HCT116 (cell line): ENCODE data around the gene TBC1D2. TPM values are rescaled to one million over a fixed set of nuclear protein-coding genes. Genes with fewer than 3 reads are reported as not detected.

Experiments
- CBX3 ChIP-seq: IDR thresholded peaks from 2 replicates; pipeline ENCODE4 v1.6.1; 2012; ENCODE audit warnings: low read depth
- ELF1 ChIP-seq: IDR thresholded peaks from 2 replicates; pipeline ENCODE4 v1.6.1; 2012; ENCODE audit warnings: low read depth, borderline replicate concordance
- POLR2AphosphoS5 ChIP-seq: IDR thresholded peaks from 2 replicates; pipeline ENCODE4 v1.6.1; 2011; ENCODE audit warnings: mild to moderate bottlenecking, low read depth, low read length, moderate library complexity
- RAD21 ChIP-seq: IDR thresholded peaks from 2 replicates; pipeline ENCODE4 v1.6.1; 2012; ENCODE audit warnings: low read depth, mild to moderate bottlenecking
- SP1 ChIP-seq: IDR thresholded peaks from 2 replicates; pipeline ENCODE4 v1.6.1; 2012; ENCODE audit warnings: low read depth
- SRF ChIP-seq: IDR thresholded peaks from 2 replicates; pipeline ENCODE4 v1.6.1; 2012; ENCODE audit warnings: low read depth
- total RNA-seq: library from RNA; stranded (reverse); gene quantifications from one replicate; pipeline ENCODE4 v1.2.1, GENCODE V29; 2021; ENCODE audit not compliant: unreplicated experiment
- TF ChIP-seq, protein P1 (sequence below), 3 experiments: fragments of 200-600 bp in 1 of 3; sonication (generic) in 1 of 3; IDR thresholded peaks in 2 of 3; conservative IDR thresholded peaks in 1 of 3; 2 replicates each; pipeline ENCODE4 v1.5.1; 2012 to 2017; ENCODE audit warnings: low read depth in 2 of 3, low read length in 2 of 3, antibody characterized with exemption in 1 of 3, borderline replicate concordance in 1 of 3, control low read depth in 1 of 3, mild to moderate bottlenecking in 1 of 3, mixed read lengths in 1 of 3, mixed run types in 1 of 3, moderate library complexity in 1 of 3; ENCODE audit not compliant: insufficient read depth in 1 of 3
- TF ChIP-seq, protein P2 (sequence below): IDR thresholded peaks from 2 replicates; pipeline ENCODE4 v1.6.1; 2012
- TF ChIP-seq, protein P3 (sequence below): IDR thresholded peaks from 2 replicates; pipeline ENCODE4 v1.6.1; 2012; ENCODE audit warnings: low read depth
- TF ChIP-seq, protein P4 (sequence below): IDR thresholded peaks from 2 replicates; pipeline ENCODE4 v1.6.1; 2012

Gene TBC1D2
- total RNA-seq, 1 experiment from 2014 or later = 9.8 TPM

DNA sequence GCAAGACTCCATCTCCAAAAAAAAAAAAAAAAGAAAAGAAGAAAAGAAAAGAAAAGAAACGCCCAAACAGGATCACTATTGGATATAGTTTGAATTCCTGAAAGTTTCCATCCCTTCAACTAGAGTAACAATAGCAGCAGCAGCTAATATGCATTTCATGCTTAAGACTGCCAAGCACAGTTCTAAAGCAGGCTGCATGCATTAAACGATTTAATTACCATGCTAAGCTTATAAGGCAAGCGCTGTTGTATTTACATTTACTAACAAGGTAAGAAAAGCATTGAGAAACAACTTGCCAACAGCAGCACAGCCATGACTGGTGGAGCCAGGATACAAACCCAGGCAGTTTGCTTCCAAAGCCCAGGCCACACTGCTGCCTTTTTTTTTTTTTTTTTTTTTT, 13.0 kb downstream of the TBC1D2 start (continued):
- TF ChIP-seq, protein P1, sequence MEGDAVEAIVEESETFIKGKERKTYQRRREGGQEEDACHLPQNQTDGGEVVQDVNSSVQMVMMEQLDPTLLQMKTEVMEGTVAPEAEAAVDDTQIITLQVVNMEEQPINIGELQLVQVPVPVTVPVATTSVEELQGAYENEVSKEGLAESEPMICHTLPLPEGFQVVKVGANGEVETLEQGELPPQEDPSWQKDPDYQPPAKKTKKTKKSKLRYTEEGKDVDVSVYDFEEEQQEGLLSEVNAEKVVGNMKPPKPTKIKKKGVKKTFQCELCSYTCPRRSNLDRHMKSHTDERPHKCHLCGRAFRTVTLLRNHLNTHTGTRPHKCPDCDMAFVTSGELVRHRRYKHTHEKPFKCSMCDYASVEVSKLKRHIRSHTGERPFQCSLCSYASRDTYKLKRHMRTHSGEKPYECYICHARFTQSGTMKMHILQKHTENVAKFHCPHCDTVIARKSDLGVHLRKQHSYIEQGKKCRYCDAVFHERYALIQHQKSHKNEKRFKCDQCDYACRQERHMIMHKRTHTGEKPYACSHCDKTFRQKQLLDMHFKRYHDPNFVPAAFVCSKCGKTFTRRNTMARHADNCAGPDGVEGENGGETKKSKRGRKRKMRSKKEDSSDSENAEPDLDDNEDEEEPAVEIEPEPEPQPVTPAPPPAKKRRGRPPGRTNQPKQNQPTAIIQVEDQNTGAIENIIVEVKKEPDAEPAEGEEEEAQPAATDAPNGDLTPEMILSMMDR (IDR thresholded peaks at IDR 0.05 in 2 of 3, conservative IDR thresholded peaks at IDR 0.05 in 1 of 3; ENCODE audit: borderline replicate concordance in 1 of 3, insufficient read depth in 1 of 3, low read depth in 2 of 3, low read length in 2 of 3) = no peak
- no peak for TF ChIP-seq RAD21
- no peak for TF ChIP-seq CBX3
- no peak for TF ChIP-seq POLR2AphosphoS5
- TF ChIP-seq, protein P2, sequence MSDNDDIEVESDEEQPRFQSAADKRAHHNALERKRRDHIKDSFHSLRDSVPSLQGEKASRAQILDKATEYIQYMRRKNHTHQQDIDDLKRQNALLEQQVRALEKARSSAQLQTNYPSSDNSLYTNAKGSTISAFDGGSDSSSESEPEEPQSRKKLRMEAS = no peak
- TF ChIP-seq SP1 = no peak
- TF ChIP-seq, protein P3, sequence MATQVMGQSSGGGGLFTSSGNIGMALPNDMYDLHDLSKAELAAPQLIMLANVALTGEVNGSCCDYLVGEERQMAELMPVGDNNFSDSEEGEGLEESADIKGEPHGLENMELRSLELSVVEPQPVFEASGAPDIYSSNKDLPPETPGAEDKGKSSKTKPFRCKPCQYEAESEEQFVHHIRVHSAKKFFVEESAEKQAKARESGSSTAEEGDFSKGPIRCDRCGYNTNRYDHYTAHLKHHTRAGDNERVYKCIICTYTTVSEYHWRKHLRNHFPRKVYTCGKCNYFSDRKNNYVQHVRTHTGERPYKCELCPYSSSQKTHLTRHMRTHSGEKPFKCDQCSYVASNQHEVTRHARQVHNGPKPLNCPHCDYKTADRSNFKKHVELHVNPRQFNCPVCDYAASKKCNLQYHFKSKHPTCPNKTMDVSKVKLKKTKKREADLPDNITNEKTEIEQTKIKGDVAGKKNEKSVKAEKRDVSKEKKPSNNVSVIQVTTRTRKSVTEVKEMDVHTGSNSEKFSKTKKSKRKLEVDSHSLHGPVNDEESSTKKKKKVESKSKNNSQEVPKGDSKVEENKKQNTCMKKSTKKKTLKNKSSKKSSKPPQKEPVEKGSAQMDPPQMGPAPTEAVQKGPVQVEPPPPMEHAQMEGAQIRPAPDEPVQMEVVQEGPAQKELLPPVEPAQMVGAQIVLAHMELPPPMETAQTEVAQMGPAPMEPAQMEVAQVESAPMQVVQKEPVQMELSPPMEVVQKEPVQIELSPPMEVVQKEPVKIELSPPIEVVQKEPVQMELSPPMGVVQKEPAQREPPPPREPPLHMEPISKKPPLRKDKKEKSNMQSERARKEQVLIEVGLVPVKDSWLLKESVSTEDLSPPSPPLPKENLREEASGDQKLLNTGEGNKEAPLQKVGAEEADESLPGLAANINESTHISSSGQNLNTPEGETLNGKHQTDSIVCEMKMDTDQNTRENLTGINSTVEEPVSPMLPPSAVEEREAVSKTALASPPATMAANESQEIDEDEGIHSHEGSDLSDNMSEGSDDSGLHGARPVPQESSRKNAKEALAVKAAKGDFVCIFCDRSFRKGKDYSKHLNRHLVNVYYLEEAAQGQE = no peak
- TF ChIP-seq SRF = no peak
- TF ChIP-seq, protein P4, sequence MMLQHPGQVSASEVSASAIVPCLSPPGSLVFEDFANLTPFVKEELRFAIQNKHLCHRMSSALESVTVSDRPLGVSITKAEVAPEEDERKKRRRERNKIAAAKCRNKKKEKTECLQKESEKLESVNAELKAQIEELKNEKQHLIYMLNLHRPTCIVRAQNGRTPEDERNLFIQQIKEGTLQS = no peak
- TF ChIP-seq ELF1 = no peak
